Activated naive CD8-positive, alpha-beta T cell treated with anti-CD3 and anti-CD28 coated beads for 36 hours (primary cell): ENCODE measurements around the gene CRB2. TPM values are rescaled to one million over a fixed set of nuclear protein-coding genes. Genes with fewer than 3 reads are reported as not detected.

Source experiments
- DNase-seq: peaks from one replicate; pipeline ENCODE4 v3.0.0; 2021
- H3K27ac Mint-ChIP-seq: one replicate; pipeline ENCODE4 v1.8.0; 2022; ENCODE audit warnings: mild to moderate bottlenecking, moderate library complexity, mixed read lengths
- H3K27me3 Mint-ChIP-seq: one replicate; pipeline ENCODE4 v1.8.0; 2022; ENCODE audit warnings: mild to moderate bottlenecking, mixed read lengths
- H3K36me3 Mint-ChIP-seq: one replicate; pipeline ENCODE4 v1.8.0; 2021; ENCODE audit warnings: mild to moderate bottlenecking, mixed read lengths
- H3K4me1 Mint-ChIP-seq: one replicate; pipeline ENCODE4 v1.8.0; 2021; ENCODE audit warnings: mixed read lengths
- H3K4me3 Mint-ChIP-seq: one replicate; pipeline ENCODE4 v1.8.0; 2022; ENCODE audit warnings: mild to moderate bottlenecking, moderate library complexity, mixed read lengths
- H3K9me3 Mint-ChIP-seq: one replicate; pipeline ENCODE4 v1.8.0; 2022; ENCODE audit warnings: mixed read lengths
- total RNA-seq, 2 experiments: library from RNA; stranded (reverse); gene quantifications; one replicate each; pipeline ENCODE4 v1.2.3, GENCODE V29; 2021

The CRB2 gene
- total RNA-seq, 2 experiments from 2014 or later = 0.06 to 0.10 TPM

GRCh38 chr9:123361731-123362510, 5.9 kb downstream of the CRB2 start:
- no peak for DNase-seq
- Mint-ChIP-seq H3K27me3 (no peaks in the 10 kb centered on the region), H3K4me1 (peaks cover 7% of the 10 kb centered on the region), H3K4me3 (no peak overlapping the region), H3K36me3 (no peaks in the 10 kb centered on the region), H3K27ac (no peak overlapping the region), H3K9me3 (no peaks in the 10 kb centered on the region)

GRCh38 chr9:123362856-123363255, 6.9 kb downstream of the CRB2 start:
- DNase-seq = no peak

GRCh38 chr9:123364241-123364824, 8.3 kb downstream of the CRB2 start:
- H3K27me3 Mint-ChIP-seq = peaks cover 7% of the 10 kb centered on the region
- no peak for DNase-seq
- no peaks in the 10 kb centered on the region for H3K9me3 Mint-ChIP-seq
- no peaks in the 10 kb centered on the region for H3K36me3 Mint-ChIP-seq
- H3K4me1 Mint-ChIP-seq = peaks cover 7% of the 10 kb centered on the region
- no peak overlapping the region for H3K4me3 Mint-ChIP-seq
- no peak overlapping the region for H3K27ac Mint-ChIP-seq

More at GRCh38 chr9:123362856-123363255, 6.9 kb downstream of the CRB2 start:
- Mint-ChIP-seq H3K27me3 (peaks cover 5% of the 10 kb centered on the region), H3K9me3 (no peaks in the 10 kb centered on the region), H3K36me3 (no peaks in the 10 kb centered on the region), H3K27ac (no peak overlapping the region), H3K4me1 (peaks cover 7% of the 10 kb centered on the region), H3K4me3 (no peak overlapping the region)

- DNase-seq = no peak
- H3K4me3 Mint-ChIP-seq = no peak overlapping the region
- H3K27ac Mint-ChIP-seq = no peak overlapping the region
- no peaks in the 10 kb centered on the region for H3K36me3 Mint-ChIP-seq
- H3K9me3 Mint-ChIP-seq = no peaks in the 10 kb centered on the region
- H3K27me3 Mint-ChIP-seq = peaks cover 11% of the 10 kb centered on the region
- peaks cover 3% of the 10 kb centered on the region for H3K4me1 Mint-ChIP-seq
Measured at GRCh38 chr9:123365287-123365880, 9.4 kb downstream of the CRB2 start.

- peaks cover 11% of the 10 kb centered on the region for H3K27me3 Mint-ChIP-seq
- no peaks in the 10 kb centered on the region for H3K4me1 Mint-ChIP-seq
- no peak for DNase-seq
- no peak overlapping the region for H3K27ac Mint-ChIP-seq
- H3K9me3 Mint-ChIP-seq = no peaks in the 10 kb centered on the region
- H3K4me3 Mint-ChIP-seq = no peak overlapping the region
- no peaks in the 10 kb centered on the region for H3K36me3 Mint-ChIP-seq
Measured at GRCh38 chr9:123365881-123366528, 10.0 kb downstream of the CRB2 start.

- no peaks in the 10 kb centered on the region for H3K4me1 Mint-ChIP-seq
- H3K27me3 Mint-ChIP-seq = peaks cover 27% of the 10 kb centered on the region
- H3K9me3 Mint-ChIP-seq = no peaks in the 10 kb centered on the region
- H3K4me3 Mint-ChIP-seq = no peak overlapping the region
- H3K27ac Mint-ChIP-seq = no peak overlapping the region
- DNase-seq = no peak
- H3K36me3 Mint-ChIP-seq = no peaks in the 10 kb centered on the region
Measured at GRCh38 chr9:123368023-123368422, 12.0 kb downstream of the CRB2 start.

GRCh38 chr9:123368536-123369153, 12.6 kb downstream of the CRB2 start:
- Mint-ChIP-seq H3K4me3 (no peak overlapping the region), H3K36me3 (no peaks in the 10 kb centered on the region), H3K27ac (no peak overlapping the region), H3K27me3 (peaks cover 27% of the 10 kb centered on the region), H3K4me1 (no peaks in the 10 kb centered on the region), H3K9me3 (no peaks in the 10 kb centered on the region)
- DNase-seq = no peak

GRCh38 chr9:123369296-123369695, 13.3 kb downstream of the CRB2 start:
- Mint-ChIP-seq H3K27me3 (peaks cover 34% of the 10 kb centered on the region), H3K4me3 (no peak overlapping the region), H3K36me3 (no peaks in the 10 kb centered on the region), H3K9me3 (no peaks in the 10 kb centered on the region), H3K4me1 (no peaks in the 10 kb centered on the region), H3K27ac (no peak overlapping the region)
- DNase-seq = no peak

GRCh38 chr9:123370108-123370507, 14.1 kb downstream of the CRB2 start:
- Mint-ChIP-seq H3K4me3 (no peak overlapping the region), H3K27ac (no peak overlapping the region), H3K9me3 (no peaks in the 10 kb centered on the region), H3K36me3 (no peaks in the 10 kb centered on the region), H3K27me3 (peaks cover 42% of the 10 kb centered on the region), H3K4me1 (no peaks in the 10 kb centered on the region)
- no peak for DNase-seq

- Mint-ChIP-seq H3K4me3 (no peak overlapping the region), H3K27me3 (peaks cover 45% of the 10 kb centered on the region), H3K9me3 (no peaks in the 10 kb centered on the region), H3K27ac (no peak overlapping the region), H3K4me1 (no peaks in the 10 kb centered on the region), H3K36me3 (no peaks in the 10 kb centered on the region)
- DNase-seq = no peak
Measured at GRCh38 chr9:123370526-123371227, 14.7 kb downstream of the CRB2 start.

GRCh38 chr9:123371228-123371584, 15.2 kb downstream of the CRB2 start:
- no peak overlapping the region for H3K27ac Mint-ChIP-seq
- H3K9me3 Mint-ChIP-seq = no peaks in the 10 kb centered on the region
- no peak for DNase-seq
- H3K36me3 Mint-ChIP-seq = no peaks in the 10 kb centered on the region
- H3K27me3 Mint-ChIP-seq = peaks cover 45% of the 10 kb centered on the region
- H3K4me1 Mint-ChIP-seq = no peaks in the 10 kb centered on the region
- H3K4me3 Mint-ChIP-seq = no peak overlapping the region

- H3K4me1 Mint-ChIP-seq = no peaks in the 10 kb centered on the region
- H3K4me3 Mint-ChIP-seq = no peak overlapping the region
- no peaks in the 10 kb centered on the region for H3K36me3 Mint-ChIP-seq
- no peak overlapping the region for H3K27ac Mint-ChIP-seq
- no peaks in the 10 kb centered on the region for H3K9me3 Mint-ChIP-seq
- no peak for DNase-seq
- H3K27me3 Mint-ChIP-seq = peaks cover 45% of the 10 kb centered on the region
Measured at GRCh38 chr9:123371805-123372590, 16.0 kb downstream of the CRB2 start.

- H3K4me1 Mint-ChIP-seq = no peaks in the 10 kb centered on the region
- no peak for DNase-seq
- H3K36me3 Mint-ChIP-seq = no peaks in the 10 kb centered on the region
- no peaks in the 10 kb centered on the region for H3K9me3 Mint-ChIP-seq
- H3K27ac Mint-ChIP-seq = no peak overlapping the region
- peaks cover 40% of the 10 kb centered on the region for H3K27me3 Mint-ChIP-seq
- no peak overlapping the region for H3K4me3 Mint-ChIP-seq
Measured at GRCh38 chr9:123372766-123373446, 16.9 kb downstream of the CRB2 start.
